NCI-H82 treated with DMSO at 0.1 percent for 48 hours (cell line): Measurements from ENCODE around the gene SUGCT.

Source experiments
- DNase-seq: peaks from one replicate; lab custom pipeline; 2025; ENCODE audit not compliant: unreplicated experiment; lab: John Stamatoyannopoulos, UW

Gene SUGCT

GRCh38 chr7:40760293-40760964 lies 625.6 kb downstream of the SUGCT start:
- DNase-seq = no peak

GRCh38 chr7:40760987-40761386 lies 626.2 kb downstream of the SUGCT start:
- no peak for DNase-seq

DNA sequence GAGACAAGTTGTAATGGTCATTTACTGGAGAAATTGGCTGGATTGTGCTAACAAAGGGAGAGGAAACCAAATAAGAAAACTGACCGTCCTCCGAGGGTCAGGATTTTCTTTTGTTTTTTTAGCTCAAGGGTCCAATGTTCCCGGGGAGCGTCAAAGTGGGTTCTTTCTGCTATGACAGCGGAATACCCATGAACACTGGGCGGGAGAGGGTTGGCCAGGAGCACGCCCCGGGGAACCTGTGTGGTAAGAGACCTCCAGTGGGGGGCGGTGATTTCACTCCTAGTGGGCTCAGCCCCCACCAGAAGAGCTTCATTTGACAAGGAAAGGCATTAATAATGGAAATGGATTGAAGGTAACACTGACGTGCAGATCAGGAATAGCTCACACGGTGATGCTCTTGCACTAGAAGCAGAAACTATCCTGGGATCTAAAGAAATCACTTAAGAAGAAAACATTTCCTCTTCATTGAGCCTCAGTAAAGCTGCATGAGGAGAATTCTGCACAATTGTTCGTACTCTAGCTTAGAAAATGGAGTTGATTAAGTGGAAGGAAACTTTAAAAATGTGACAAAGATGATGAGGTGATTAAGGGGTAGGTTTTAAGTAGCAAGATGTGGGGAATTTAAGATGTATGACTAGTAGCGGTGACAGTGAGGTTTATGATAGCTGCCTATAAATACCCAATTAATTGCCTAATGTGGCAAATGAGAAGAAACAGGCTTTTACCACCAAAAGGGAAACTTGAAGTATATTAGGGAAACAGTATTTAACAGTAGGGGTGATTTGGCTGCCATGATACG lies 627.2 kb downstream of the SUGCT start:
- DNase-seq = no peak

- peak; percentile 36 for DNase-seq
These were observed 628.8 kb downstream of the SUGCT start for GRCh38 chr7:40763319-40764287.

DNA sequence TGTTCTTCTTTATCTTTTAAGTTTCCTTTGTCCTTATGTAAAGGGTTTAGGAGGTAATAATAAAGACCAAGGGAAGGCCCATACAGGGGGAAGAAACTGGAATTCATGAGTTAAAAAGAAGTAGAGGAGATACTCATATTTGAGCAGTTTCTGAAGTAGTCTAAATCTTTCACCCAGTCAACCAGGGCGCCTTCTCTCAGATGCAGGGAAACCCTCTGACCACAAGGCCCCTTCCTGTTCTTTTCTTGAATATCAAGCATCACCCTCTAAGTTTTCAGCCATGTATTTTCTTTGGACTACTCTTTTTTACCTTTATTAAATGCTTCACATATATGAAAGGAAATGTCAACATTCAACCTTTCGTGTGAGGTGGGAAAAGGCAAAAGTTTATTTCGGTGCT lies 630.8 kb downstream of the SUGCT start:
- DNase-seq = no peak

- DNase-seq = no peak
These were observed 637.3 kb downstream of the SUGCT start for GRCh38 chr7:40772096-40772495.

DNA sequence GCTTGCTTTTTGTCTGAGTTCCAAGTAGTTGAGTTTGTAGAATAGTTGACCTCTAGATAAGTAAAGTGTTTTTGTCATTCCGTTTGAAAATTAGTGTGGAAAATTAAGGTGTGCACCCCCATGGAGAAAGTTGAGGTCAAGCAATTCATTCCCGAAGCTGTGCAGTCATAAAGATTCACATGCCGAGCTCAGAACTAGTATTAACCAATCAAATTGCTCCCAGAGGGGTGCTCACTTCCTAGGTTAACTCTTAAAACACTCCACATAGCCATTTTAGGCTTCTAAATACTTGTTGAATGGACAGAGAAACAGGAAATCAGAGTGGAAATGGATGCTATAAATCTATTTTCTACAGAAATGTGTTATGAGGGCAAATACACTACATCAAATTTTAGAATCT lies 638.9 kb downstream of the SUGCT start:
- DNase-seq = no peak

- DNase-seq = no peak
These were observed 641.1 kb downstream of the SUGCT start for GRCh38 chr7:40775877-40776276.

- no peak for DNase-seq
These were observed 643.0 kb downstream of the SUGCT start for GRCh38 chr7:40777730-40778312.

- no peak for DNase-seq
These were observed 645.7 kb downstream of the SUGCT start for GRCh38 chr7:40780460-40780859.

DNA sequence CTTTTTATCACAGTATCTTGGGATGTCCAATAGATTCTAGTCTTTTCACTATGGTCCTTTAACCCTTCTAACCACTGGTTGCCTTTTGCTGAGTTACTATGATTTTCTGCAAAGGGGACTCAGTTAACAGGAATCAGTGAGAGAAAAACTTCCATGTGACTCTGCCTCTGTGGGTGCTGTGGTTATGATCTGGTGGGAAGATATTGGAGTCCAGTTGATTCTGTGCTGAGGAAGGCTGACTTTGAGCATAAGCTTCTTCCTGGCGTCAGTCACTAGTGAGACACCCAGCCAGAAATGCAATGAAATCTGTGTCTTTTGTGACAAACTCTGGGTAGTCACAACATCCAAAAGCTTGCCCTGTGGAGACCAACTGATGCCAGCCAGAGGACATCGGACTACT lies 648.0 kb downstream of the SUGCT start:
- no peak for DNase-seq

GRCh38 chr7:40784176-40784575 lies 649.4 kb downstream of the SUGCT start:
- no peak for DNase-seq

- no peak for DNase-seq
These were observed 652.1 kb downstream of the SUGCT start for GRCh38 chr7:40786909-40787308.

DNA sequence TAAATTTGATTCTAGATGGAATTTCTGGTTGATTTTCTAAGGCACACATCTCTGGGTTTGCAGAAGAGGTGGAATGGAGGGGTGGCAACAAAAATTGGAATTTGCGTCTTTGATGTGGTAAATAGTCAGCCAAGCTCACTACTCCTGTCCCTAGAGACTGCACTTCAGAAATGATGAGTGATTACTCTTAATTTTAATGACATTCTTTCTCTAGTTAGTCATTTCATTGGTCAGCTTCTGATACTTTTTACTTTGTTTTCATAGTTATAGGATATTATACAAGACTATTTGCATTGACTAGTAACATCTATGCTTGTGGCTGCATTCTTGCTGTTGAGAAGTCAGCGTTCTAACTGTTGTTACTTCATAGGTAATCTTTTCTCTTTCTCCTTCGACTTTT lies 658.3 kb downstream of the SUGCT start:
- no peak for DNase-seq

- no peak for DNase-seq
These were observed 660.8 kb downstream of the SUGCT start for GRCh38 chr7:40795607-40796006.

DNA sequence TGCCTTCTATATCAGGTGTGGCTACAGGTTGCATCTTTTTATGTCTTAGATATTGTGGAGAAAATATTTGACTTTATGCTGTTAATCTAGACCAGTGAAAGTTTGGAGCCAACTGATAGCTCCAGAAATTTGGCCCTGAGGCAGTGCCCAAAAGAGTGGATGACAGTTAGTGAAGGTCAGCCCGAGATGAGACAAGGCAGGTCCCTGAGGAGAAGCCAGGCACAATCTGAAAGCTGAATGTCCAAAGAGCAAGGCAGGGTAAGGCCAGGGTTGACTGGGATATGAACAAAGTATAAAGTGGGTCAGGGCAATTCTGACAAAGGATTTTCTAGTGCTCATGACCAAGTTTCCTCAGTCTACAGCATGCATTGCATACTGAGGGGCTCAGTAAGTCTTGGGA lies 661.9 kb downstream of the SUGCT start:
- no peak for DNase-seq

- no peak for DNase-seq
These were observed 663.8 kb downstream of the SUGCT start for GRCh38 chr7:40798613-40799012.

DNA sequence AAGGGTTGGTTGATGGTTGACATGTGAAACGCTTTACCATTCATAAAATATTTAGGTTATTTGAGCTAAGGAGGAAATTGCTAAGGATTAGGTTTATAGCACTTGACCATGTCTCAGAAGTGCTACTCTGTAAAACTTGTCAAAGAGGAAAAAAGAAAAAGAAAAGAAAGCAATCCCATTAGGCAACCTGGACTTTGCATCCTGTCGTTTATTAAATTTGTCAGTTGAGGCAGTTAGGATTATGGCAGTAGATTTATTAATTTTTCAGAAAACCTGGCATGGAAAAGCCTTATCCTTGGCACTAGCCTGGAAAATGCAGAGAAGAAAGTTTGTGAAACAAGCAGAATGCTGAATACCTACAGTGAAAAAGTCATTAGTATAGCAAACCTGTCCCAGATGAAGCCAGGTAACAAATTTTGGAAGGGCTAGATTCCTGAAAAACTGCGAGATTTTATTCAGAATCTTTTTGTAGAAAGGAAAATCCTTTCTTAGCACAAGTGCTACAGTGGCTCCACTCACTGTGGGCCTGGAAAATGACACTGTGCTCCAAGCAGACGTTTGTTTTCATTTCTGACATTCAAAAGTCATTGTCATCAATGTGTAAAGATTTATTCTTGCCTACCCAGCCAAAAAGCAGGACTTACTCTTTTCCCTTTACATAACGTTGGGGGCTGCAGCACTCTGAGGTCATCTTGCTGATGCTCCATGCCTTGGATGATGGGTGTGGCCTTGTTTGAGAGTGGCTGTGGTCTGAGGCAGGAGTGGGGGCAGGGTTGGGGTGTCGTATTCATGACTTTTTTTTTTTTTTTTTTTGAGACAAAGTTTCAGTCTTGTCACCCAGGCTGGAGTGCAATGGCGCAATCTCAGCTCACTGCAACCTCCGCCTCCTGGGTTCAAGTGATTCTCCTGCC lies 664.9 kb downstream of the SUGCT start:
- DNase-seq = no peak

DNA sequence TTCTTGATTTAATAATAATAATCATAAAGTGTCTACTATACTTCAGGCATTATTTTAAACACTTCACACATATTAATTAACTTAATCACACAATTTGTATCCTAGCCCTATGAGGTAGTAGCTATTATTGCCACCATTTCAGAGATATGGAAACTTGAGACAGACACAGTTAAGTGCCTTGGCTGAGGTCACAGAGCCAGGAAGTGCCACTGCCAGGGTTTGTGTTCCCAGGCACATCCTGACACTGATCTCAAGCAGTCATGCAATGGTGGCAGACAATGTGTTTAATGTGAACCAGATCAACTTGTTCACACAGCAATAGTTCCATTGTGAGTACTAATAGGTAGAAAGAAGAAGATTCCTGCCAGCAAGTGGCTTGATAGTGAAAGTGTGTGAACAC lies 666.0 kb downstream of the SUGCT start:
- DNase-seq = no peak

GRCh38 chr7:40802497-40802896 lies 667.7 kb downstream of the SUGCT start:
- DNase-seq = no peak
